Breast epithelium (tissue), 4 donors: ENCODE data around the gene ZNF117. TPM values are rescaled to one million over a fixed set of nuclear protein-coding genes. Genes with fewer than 3 reads are reported as not detected.
A peak's percentile ranks its signal among the peaks of the same experiment; 100 is the strongest.
"Not testable (repeated sequence)": the region's sequence is repeated elsewhere in the genome, so short reads cannot be mapped to it uniquely, and the experiment has no call there.

Source experiments
- DNase-seq, 2 donors: peaks; one replicate each; pipeline ENCODE4 v3.0.0-alpha.2; 2019; ENCODE audit warnings: low spot score in 2 of 2
- H3K27ac ChIP-seq, 2 donors: fragments of 200-600 bp; sonication (generic) in 1 of 2; one replicate each; pipeline ENCODE4 v1.5.1; 2016 to 2019; ENCODE audit warnings: mild to moderate bottlenecking in 1 of 2
- H3K27me3 ChIP-seq, 2 donors: fragments of 200-600 bp; sonication (generic) in 1 of 2; one replicate each; pipeline versions ENCODE4 v1.5.1 to v1.6.0; 2017 to 2019; ENCODE audit warnings: control low read depth in 1 of 2, mild to moderate bottlenecking in 1 of 2
- H3K36me3 ChIP-seq: fragments of 200-600 bp; one replicate; pipeline ENCODE4 v1.5.1; 2019
- H3K4me1 ChIP-seq, 2 donors: fragments of 200-600 bp; sonication (generic); one replicate each; pipeline ENCODE4 v1.5.1; 2016 to 2019; ENCODE audit warnings: control low read depth in 1 of 2
- H3K4me3 ChIP-seq, 3 donors: fragments of 200-600 bp; sonication (generic); 1 replicate in 2 of 3; 2 replicates in 1 of 3; pipeline ENCODE4 v1.5.1; 2016 to 2019; ENCODE audit warnings: mild to moderate bottlenecking in 3 of 3, moderate library complexity in 2 of 3
- H3K9me3 ChIP-seq, 2 donors: fragments of 200-600 bp; sonication (generic) in 1 of 2; one replicate each; pipeline ENCODE4 v1.5.1; 2016 to 2019; ENCODE audit warnings: control low read depth in 1 of 2
- CTCF ChIP-seq, 3 donors: fragments of 450-650 bp; IDR thresholded peaks; one replicate each; pipeline ENCODE4 v1.5.1; 2016 to 2017; ENCODE audit warnings: antibody characterized with exemption in 3 of 3, mild to moderate bottlenecking in 3 of 3, moderate library complexity in 3 of 3
- POLR2A ChIP-seq: fragments of 450-650 bp; IDR thresholded peaks from one replicate; pipeline ENCODE4 v1.6.1; 2016; ENCODE audit warnings: antibody characterized with exemption, mild to moderate bottlenecking, moderate library complexity
- POLR2AphosphoS5 ChIP-seq, 3 donors: sonication (generic); formaldehyde crosslinking; IDR thresholded peaks; one replicate each; pipeline ENCODE4 v1.6.1; 2017; ENCODE audit warnings: antibody characterized with exemption in 3 of 3
- intact Hi-C: fragments of 100-400 bp; cut with DNase I; formaldehyde crosslinking; loops from one replicate; pipeline ENCODE4 v1.15.1; 2023; ENCODE audit warnings: low total_unique reads
- total RNA-seq, 3 donors: library from RNA; depleted of rRNA; stranded (reverse); fragments of >200 nt; gene quantifications; one replicate each; pipeline ENCODE4 v1.1.0, GENCODE V29; 2016

The ZNF117 gene
- 10 to 100 TPM; 37.4 to 49.1 (median 43.6) TPM for total RNA-seq

GRCh38 chr7:64990936-64991335 lies at the start of gene ZNF117:
Gene ZNF117 (minus strand): TSS chr7:64991036.
- no peak within 1 kb of the TSS for H3K4me3 ChIP-seq
- intact Hi-C loops: no loop called here
- no peak for DNase-seq
- H3K9me3 ChIP-seq: peaks cover 39 to 66% of the 10 kb centered on the region in 2 donors
- H3K27me3 ChIP-seq: no peaks in the 10 kb centered on the region
- H3K27ac ChIP-seq: no peak within 1 kb of the TSS
- no peaks in the 10 kb centered on the region for H3K4me1 ChIP-seq
- H3K36me3 ChIP-seq: no peaks in the 10 kb centered on the region
- TF ChIP-seq POLR2A: no peak
- no peak for TF ChIP-seq CTCF (IDR thresholded peaks at IDR 0.05)
- no peak for TF ChIP-seq POLR2AphosphoS5 (IDR thresholded peaks at IDR 0.05)

GRCh38 chr7:65038767-65039166 lies 47.9 kb upstream of the ZNF117 start:
- DNase-seq, H3K4me1 ChIP-seq: not testable (repeated sequence)
- H3K4me3 ChIP-seq: peak overlapping the region; percentile 76 to 89 (median 81)

GRCh38 chr7:65037740-65038688 lies 47.2 kb upstream of the ZNF117 start:
- peak overlapping the region; percentile 76 to 89 (median 81) for H3K4me3 ChIP-seq
- H3K36me3 ChIP-seq: no peaks in the 10 kb centered on the region
- TF ChIP-seq CTCF (IDR thresholded peaks at IDR 0.05) (no peak), POLR2AphosphoS5 (IDR thresholded peaks at IDR 0.05) (no peak), POLR2A (no peak)
- intact Hi-C loops: loop anchor here (5.0 kb wide), 1 partner anchor 36 kb away; no protein-coding TSS in a partner anchor
- peak overlapping the region; percentile 86 to 90 for H3K27ac ChIP-seq
- no peaks in the 10 kb centered on the region for H3K9me3 ChIP-seq
- peaks cover 0 to 6% of the 10 kb centered on the region in 2 donors for H3K4me1 ChIP-seq
- H3K27me3 ChIP-seq: no peaks in the 10 kb centered on the region
- DNase-seq: peak; percentile 91 to 92

More at GRCh38 chr7:65038767-65039166, 47.9 kb upstream of the ZNF117 start:
- not testable (repeated sequence) for H3K27me3 ChIP-seq, H3K9me3 ChIP-seq, H3K36me3 ChIP-seq
- peak overlapping the region; percentile 86 to 90 for H3K27ac ChIP-seq
- intact Hi-C loops: loop anchor here (5.0 kb wide), 1 partner anchor 36 kb away; no protein-coding TSS in a partner anchor

- not testable (repeated sequence) for H3K4me3 ChIP-seq, H3K9me3 ChIP-seq, H3K36me3 ChIP-seq, H3K4me1 ChIP-seq, DNase-seq, H3K27me3 ChIP-seq
- peak overlapping the region in 1 of 2 donors; percentile 58 for H3K27ac ChIP-seq
- intact Hi-C loops: loop anchor here (5.0 kb wide), 1 partner anchor 34 kb away; no protein-coding TSS in a partner anchor
Measured at GRCh38 chr7:65036526-65036925, 45.7 kb upstream of the ZNF117 start.

- not testable (repeated sequence) for H3K27ac ChIP-seq, H3K4me3 ChIP-seq, H3K9me3 ChIP-seq, DNase-seq, H3K4me1 ChIP-seq, H3K36me3 ChIP-seq, H3K27me3 ChIP-seq
- intact Hi-C loops: loop anchor here (5.0 kb wide), 1 partner anchor 33 kb away; no protein-coding TSS in a partner anchor
Measured at GRCh38 chr7:65035469-65035868, 44.6 kb upstream of the ZNF117 start.

- H3K27ac ChIP-seq, H3K9me3 ChIP-seq, H3K4me1 ChIP-seq, H3K4me3 ChIP-seq, DNase-seq, intact Hi-C loops, H3K36me3 ChIP-seq, H3K27me3 ChIP-seq: not testable (repeated sequence)
Measured at GRCh38 chr7:65034120-65034782, 43.4 kb upstream of the ZNF117 start.

- intact Hi-C loops, DNase-seq, H3K9me3 ChIP-seq, H3K4me1 ChIP-seq, H3K36me3 ChIP-seq, H3K4me3 ChIP-seq, H3K27me3 ChIP-seq, H3K27ac ChIP-seq: not testable (repeated sequence)
Measured at GRCh38 chr7:65033391-65033790, 42.6 kb upstream of the ZNF117 start.

- H3K9me3 ChIP-seq, H3K4me3 ChIP-seq, intact Hi-C loops, H3K36me3 ChIP-seq, H3K4me1 ChIP-seq, DNase-seq, H3K27me3 ChIP-seq, H3K27ac ChIP-seq: not testable (repeated sequence)
Measured at GRCh38 chr7:65025023-65025422, 34.2 kb upstream of the ZNF117 start.

GRCh38 chr7:65020978-65021377 lies 30.1 kb upstream of the ZNF117 start:
- H3K4me3 ChIP-seq, H3K4me1 ChIP-seq, H3K27me3 ChIP-seq, intact Hi-C loops, H3K9me3 ChIP-seq, H3K36me3 ChIP-seq, DNase-seq: not testable (repeated sequence)
- peak overlapping the region in 1 of 2 donors; percentile 19 for H3K27ac ChIP-seq

- H3K4me1 ChIP-seq, H3K4me3 ChIP-seq, DNase-seq, H3K36me3 ChIP-seq, H3K27me3 ChIP-seq, intact Hi-C loops, H3K27ac ChIP-seq, H3K9me3 ChIP-seq: not testable (repeated sequence)
Measured at GRCh38 chr7:65009881-65010280, 19.0 kb upstream of the ZNF117 start.
